GM19043 (cell line): ENCODE results near the gene CUBN.
"Not testable (repeated sequence)": the region's sequence is repeated elsewhere in the genome, so short reads cannot be mapped to it uniquely, and the experiment has no call there.

ENCODE experiments used
- ATAC-seq: cut with Tn5 transposase; IDR thresholded peaks from one replicate; pipeline ENCODE4 v1.9.1; 2021; ENCODE audit warnings: low read depth; ENCODE audit not compliant: unreplicated experiment

Gene CUBN

DNA sequence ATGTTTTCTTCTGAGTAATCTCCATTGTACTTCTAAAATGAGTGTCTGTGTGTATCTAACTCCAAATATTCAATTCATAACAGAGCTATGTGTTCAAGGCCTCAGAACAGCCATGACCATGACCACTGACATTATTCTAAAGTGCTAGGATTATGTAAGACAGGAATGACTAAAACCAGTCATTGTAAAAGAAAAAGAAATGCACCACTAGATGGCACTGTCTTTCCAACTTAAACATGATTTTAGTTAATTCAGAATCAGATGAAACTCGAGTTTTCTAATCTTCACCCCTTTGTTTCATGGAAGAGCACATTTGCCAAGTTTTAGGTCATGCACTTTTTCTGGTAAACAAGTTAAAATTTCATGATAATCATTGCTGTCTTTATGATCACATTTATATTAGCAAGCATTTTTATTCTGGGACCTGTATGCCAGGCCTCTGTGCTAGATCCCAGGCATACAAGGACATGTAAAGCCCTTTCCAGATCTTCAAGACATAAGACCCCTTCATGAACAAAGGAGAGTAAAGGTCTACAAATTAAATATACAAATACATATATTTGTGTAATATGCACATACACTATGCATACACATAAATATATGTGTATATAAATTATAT lies 286.2 kb downstream of the CUBN start:
- peak; percentile 49 for ATAC-seq

DNA sequence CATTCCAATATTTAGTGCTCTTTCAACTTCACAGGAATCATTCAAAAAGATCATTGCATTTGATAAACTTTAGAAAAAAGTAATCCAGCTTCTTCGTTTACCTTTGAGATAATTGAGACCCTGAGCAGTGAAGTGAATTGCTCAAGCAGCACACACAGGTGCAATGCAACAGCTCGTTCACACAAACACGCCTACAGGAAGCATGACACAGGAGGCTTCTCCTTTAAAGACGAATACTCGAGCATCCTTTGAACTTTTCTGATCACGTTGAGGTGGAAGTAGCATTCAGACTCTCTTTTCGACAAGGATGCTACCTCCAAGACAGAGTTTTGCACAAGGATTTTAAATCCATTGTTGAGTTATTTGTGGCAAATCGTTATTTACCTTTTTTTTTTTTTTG lies 294.4 kb downstream of the CUBN start:
- no peak for ATAC-seq

- ATAC-seq, result no peak
Measured at GRCh38 chr10:16832351-16833080, 297.1 kb downstream of the CUBN start.

DNA sequence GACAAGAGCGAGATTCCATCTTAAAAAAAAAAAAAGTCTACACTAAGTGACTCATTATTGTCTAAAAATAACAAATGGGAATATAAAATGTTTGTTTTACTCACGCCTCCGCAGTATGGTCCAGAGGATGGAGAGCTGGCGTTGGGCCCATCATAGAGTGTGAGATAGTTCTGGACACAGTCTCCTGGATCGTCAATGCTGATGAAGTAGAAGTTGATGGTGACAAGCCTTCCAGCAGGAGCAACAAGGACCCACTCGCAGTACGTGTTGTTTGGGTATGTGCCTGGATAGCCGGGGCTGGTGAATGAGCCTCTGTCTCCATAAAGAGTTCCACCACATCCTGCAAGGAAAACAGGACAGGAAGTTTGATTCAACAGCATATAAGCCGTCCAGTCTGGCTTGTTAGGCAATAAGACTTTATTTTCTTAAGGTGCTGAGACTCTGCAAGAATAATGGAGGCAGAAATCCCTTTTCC lies 300.9 kb downstream of the CUBN start:
- no peak for ATAC-seq

DNA sequence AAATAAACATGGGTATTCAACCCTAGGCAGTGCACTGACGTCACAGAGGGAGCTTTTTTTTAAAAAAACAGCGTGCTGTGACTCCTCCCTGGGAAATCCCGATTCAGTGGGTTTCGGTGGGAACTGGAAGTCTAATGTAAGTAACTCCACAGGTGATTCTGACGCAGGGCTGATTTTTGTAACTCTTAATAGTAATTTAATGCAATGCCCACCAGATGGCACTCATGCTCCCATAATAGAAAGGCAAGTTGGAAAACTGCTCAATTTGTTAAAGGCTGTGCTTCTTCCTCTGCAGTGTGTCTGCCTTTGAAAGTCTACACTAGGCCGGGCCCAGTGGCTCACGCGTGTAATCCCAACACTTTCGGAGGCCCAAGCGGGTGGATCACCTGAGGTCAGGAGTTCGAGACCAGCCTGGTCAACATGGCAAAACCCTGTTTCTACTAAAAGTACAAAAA lies 301.5 kb downstream of the CUBN start:
- ATAC-seq, result peak; percentile 70

GRCh38 chr10:16827474-16827873 lies 302.1 kb downstream of the CUBN start:
- not testable (repeated sequence) for ATAC-seq

DNA sequence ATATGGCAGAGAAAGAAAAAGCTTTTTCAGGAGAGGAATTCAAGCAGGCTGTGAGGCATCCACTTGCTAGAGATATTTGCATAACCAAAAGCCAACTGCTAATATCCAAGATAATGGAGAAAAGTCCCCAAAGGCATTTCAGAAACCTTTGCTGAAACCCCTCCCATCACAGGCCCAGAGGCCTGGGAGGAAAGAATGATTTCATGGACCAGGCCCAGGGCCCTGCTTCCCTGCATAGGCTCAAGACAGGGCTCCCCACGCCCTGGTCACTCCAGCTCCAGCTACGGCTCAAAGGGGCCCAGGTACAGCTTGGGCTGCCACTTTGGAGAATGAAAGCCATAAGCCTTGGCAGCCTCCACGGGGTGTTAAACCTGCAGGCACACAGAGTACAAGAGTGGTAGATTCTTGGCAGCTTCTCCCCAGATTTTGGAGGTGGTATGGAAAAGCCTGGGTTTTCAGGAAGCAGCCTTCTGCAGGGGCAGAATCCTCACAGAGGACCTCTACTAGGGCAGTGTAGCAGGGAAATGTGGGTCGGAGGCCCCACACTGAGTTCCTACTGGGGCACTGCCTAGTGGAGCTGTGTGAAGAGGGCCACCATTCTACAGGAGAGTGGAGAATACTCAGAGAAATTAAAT lies 306.8 kb downstream of the CUBN start:
- no peak for ATAC-seq

DNA sequence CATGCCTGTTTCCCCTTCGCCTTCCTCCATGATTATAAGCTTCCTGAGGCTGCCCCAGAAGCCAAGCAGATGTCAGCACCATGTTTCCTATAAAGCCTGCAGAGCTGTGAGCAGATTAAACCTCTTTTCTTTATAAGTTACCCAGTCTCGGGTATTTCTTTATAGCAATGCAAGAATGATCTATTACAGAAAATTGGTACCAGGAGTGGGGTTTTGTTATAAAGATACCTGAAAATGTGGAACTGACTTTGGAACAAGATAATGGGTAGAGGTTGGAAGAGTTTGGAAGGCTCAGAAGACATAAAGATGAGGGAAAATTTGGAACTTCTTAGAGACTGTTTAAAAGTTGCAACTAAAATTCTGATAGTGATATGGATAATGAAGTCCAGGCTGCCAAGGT lies 307.6 kb downstream of the CUBN start:
- no peak for ATAC-seq

- no peak for ATAC-seq
Measured at GRCh38 chr10:16820421-16820820, 309.2 kb downstream of the CUBN start.

GRCh38 chr10:16820018-16820417 lies 309.6 kb downstream of the CUBN start:
- ATAC-seq, result no peak

DNA sequence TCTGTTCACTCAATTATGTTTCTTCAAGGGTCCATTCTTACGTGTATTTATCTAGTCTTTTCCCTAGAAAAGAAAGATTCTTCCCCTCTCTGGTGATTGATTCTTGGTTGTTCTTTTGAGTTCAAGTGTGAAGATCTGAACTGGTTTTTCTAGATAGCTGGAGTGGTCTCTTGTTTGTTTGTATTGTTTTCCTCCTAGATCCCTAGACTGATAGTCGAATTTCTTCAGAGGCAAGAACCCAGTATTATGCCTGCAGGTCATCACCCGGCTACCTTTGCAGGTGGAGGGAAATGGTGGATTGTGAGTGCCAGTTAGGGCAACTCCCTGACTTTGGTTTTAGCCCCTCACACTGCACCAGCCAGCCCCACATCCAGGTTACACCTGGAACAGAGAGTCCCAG lies 310.2 kb downstream of the CUBN start:
- no peak for ATAC-seq

- ATAC-seq, result no peak
Measured at GRCh38 chr10:16819026-16819425, 310.6 kb downstream of the CUBN start.

DNA sequence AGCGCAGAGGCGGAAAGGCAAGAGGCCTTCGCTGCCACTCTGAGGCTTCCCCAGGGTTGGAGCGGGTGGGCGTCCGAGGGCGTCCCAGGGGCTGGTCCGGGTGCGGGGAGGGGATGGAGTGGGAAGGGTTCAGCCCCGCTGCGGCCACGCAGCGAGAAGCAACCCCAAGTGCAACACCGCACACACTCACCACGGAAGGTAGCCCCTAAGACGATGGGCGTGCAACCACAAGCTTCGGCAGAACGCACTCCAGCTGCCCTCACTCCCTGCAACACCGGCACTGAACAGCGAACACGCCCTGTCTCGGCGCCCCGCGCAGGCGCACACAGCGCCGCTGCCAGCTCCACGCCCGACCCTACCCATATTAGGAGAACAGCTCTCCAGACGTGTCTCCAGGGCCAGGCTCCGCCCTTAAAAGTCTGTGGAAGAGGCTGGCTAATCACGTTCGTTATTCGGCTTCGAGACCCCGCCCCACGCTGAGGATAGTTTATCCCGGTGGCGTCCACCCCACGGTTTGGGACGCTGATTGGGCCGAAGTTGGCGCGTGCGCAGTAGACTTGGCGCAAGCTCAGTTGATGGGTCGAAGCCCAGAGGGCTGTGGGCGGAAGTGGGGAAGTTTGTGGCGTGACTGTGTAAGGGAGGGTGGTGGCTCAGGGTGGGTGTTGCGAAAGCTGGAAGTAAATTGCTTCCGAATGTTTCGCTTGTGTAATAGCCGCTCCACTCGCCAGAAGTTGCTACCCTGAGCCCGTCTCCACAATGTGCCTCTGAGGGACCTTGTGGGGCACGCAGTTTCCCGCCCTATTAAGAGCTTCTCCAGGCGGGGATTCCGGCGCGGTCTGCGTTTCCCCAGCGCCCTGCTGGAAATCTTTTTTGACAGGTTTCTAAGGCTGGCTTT lies 312.2 kb downstream of the CUBN start, which contains the start of gene RSU1:
TSS of gene RSU1 (minus strand) at position 300 of the 895 bp plus-strand sequence. CDS start 343 bp downstream, outside the sequence.
- ATAC-seq, result peak; percentile 97

- ATAC-seq, result no peak
Measured at GRCh38 chr10:16816830-16817124, 312.8 kb downstream of the CUBN start.

- ATAC-seq, result no peak
Measured at GRCh38 chr10:16816171-16816570, 313.4 kb downstream of the CUBN start.

- no peak for ATAC-seq
Measured at GRCh38 chr10:16814012-16814411, 315.6 kb downstream of the CUBN start.

- no peak for ATAC-seq
Measured at GRCh38 chr10:16812676-16813075, 316.9 kb downstream of the CUBN start.

DNA sequence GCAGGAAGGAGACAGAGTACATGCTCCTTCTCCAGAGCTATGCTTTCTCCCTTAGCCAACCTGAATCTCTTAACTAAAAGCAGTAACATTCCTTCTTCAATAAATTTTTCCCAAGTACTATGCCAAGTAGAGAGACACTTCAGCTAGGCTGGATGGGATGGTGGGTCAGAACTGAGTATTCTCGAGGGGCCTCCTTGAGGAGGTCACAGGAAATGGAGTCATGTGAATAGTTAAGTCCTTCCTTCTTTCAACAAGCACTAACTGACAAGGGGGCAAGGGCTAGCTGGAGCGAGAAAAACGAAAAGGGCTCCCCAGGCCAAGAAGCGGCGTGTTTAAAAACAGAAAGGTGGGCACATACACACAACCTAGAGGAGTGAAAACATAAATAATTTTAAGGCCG lies 317.8 kb downstream of the CUBN start:
- no peak for ATAC-seq

- no peak for ATAC-seq
Measured at GRCh38 chr10:16811292-16811691, 318.3 kb downstream of the CUBN start.

- peak; percentile 85 for ATAC-seq
Measured at GRCh38 chr10:16809074-16809718, 320.4 kb downstream of the CUBN start.
